Measurements from ENCODE around the gene GPRC5D.
A peak's percentile ranks its signal among the peaks of the same experiment; 100 is the strongest.

The GPRC5D gene

DNA sequence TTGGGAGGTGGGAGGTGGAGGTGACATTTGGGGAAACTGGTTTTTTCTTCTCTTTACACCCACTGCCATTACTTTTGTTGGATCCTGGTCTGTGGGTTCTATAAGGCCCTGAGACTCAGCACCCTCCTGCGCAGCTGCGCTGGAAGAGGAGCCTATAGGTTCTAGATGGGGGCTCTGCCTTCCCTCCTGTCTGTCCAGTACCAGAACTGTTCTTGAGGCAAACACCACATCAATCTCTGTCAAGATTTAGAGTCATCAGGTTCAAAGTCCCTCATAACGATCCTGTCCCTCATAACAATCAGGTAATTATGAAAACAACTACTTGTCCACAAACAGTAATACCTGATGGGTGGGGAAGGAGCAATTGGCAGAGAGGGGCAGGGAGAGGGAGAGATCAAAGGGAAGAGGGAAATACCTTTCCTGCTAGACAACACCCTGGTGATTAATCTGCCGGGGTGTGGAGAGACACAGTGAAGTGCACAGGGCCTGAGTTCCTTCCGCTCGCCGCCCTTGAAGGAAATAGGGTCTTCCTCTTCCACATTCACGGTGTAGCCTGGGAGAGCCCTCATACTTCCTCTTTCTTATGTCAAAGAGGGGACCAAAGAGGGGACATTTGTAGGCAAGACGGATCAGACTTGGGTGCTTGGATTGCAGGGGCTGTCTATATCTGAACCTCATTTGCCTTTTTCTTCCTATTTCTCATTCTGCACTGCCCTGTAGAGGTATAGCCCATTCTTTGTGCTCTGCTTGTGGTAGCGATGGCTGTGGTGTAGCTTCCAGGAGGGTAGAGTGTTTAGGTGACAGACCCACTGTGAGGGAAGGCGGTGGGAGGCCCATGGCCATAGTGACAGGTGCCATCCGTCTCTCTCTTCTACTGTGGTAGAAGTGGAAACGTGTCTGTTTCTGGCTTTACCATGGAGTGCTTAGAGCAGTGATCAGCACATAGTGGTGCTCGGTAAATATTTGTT, 48.0 kb downstream of the GPRC5D start:
- no peak for DNase-seq

DNA sequence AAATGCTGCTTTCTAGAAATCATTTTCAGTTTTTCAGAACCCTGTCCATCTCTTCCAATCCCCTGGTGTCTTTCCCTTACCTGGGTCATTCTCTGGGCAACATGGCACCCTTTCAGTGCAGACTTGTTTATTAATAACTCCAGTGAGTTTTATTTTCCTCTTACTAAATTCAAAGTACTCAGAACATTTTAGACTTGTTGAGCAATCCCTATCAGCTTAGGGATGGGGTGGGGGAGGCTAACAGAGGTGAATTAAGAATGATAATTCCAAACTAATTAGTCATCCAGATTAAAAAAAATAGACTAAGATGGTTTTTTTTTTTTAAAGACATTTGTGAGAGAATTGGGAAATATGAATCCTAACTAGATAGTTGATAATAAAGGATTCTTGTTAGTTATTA, 49.9 kb downstream of the GPRC5D start:
- peak; percentile 19 for DNase-seq

DNA sequence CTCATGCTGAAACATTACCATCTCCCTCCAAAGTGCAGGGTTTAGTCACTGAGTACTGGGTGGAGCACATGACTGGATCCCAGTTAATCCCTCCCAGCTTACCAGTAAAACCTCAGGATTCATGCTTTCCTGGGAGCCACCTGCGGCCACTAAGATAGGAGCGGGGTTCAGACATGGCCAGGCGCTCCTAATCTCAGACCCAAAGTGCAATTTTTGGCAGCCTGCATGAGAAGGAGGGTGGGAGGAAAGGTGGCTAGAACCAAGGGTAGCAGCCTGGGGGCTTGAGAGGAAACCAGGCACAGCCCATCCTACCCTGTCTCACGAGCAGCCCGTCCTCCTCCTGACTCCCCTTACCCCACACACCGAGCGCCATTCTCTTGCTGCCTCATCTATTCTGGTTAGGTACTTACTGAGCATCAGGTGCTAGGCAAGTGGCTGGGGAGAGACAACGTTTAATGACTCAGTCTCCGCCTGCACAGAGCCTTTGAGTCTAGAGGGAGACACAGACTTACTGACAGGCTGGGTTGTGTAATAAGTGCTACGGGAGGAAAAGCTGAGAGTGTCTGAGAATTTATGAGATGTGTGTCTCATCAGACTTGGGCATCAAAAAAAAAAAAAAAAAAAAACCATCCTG, 50.7 kb downstream of the GPRC5D start:
- DNase-seq, result peak; percentile 90

DNA sequence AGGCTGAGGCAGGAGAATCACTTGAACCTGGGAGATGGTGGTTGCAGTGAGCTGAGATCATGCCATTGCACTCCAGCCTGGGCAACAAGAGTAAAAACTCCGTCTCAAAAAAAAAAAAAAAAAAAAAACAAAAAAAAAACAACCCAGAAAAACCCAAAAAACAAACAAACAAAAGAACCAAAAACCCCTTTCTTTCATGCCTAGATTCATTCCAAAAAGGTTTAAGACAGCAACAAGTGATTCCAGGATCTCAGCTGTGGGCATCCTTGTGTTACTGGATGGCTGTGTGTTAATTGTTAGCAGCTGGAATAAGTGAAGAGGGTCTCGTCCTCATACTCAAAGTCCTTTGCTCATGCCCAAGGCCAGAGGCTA, 51.2 kb downstream of the GPRC5D start:
- no peak for DNase-seq

DNA sequence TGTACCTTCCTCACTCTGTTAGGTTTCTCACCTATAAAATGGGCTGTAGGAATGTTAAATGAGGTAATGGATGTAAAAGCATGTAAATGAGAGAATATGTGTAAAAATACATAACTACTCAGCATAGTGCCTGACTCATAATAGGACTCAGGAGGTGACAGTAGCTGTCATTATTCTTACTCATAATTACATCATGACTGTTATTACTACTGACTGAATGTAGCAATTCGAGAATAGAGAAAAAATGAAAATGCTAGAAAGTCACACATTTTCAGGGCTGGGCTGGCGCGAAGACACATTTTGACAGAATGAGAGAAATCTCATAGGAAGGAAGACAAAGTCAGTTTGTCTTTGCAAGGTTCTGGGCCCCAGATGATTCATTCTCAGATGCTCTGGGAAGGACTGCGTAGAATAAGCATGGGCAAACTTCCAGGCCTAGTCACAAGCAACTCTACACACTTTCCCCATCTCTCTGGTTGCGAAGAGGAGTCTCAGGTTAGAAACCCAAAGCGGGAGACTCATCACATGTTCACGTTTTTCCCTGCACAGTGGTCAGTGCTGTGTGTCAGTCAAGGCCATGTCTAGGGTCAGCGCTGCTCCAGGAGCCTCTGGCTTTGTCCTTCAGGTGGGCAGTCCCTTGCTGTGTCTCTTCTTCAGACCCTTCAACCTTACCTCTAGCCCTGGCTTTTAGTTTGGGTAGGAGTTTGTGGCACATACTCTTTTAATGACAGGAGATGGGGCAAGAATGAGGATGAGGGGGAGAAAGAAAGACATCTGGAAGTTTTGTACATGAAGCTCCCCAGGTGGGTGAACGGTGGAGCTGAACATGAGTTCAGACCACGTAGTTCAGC, 52.2 kb downstream of the GPRC5D start:
- peak; percentile 95 for DNase-seq

DNA sequence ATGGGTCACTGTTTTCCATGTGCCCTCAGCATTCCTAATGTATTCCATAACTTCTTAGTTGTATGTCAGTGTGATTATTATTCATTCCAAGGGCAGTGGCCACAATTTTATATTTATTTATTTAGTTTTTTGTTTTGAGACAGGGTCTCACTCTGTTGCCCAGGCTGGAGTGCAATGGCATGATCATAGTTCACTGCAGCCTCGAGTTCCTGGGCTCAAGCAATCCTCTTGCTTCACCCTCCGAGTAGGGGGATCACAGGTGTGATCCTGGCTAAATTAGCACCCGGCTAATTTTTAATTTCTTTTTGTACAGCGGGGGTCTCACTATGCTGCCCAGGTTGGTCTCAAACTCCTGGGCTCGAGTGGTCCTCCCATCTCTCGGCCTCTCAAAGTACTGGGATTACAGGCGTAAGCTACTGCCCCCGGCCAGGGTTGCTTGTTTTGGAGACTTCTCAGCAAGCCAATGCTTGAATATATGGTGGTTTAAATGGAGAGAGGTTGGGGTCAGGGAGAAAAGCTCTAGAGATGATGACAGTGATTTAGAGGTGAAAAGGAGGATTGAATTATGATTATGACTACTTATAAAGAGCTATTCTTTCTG, 53.0 kb downstream of the GPRC5D start:
- DNase-seq, result no peak

DNA sequence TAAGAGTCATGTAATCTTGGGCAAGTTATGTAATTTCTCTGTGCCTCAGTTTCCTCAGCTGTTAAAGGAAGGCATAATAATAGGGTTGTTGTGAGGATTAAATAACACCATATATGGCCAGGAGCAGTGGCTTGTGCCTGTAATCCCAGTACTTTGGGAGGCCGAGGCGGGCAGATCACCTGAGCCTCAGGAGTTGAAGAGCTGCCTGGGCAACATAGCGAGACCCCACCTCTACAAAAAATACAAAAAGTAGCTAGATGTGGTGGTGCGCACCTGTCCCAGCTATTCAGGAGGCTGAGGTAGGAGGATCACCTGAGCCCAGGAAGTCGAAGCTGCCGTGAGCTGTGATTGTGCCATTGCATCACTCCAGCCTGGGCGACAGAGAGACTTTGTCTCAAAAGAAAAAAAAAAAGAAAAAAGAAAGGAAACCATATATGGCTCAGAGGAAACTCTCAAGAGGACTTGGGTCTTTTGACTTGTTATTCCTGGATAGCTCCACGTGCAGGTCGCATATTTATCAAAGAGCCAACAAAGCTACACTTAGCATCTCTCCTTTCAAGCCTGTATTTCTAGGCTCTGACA, 53.7 kb downstream of the GPRC5D start:
- no peak for DNase-seq

DNA sequence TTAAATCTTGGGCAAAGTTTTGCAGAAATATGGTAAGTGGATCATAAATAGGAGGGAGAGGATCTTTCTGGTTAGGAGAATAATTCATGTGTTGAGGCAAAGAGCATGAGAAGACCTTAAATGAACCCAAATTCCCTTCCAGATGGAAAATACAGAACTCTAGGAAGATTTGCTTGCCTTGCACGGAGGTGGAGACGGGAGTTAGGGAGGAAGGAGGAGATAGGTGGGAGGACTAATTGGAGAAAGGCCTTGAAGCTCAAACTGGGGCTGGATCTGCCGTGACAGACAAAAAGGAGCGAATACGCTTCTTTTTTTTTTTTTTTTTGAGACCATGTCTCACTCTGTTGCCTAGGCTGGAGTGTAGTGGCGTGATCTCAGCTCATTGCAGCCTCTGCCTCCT, 54.7 kb downstream of the GPRC5D start:
- DNase-seq, result no peak

DNA sequence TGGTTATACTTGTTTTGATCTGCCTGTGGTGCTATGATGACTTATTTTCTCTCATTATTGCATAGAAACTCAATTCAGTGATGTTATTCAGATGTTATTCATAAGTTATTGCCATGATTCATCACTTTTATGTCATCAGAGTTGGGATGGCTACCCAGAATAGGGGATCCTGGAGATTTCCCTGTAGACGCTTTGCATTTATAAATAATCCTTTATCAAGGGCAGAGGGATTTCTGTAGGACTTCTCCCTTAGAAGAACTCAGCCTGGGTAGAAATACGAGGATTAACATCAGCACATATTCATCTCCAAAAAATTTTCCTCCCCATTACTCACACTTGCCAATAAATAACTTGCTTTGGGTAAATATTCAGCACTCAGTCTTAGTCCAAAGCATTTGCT, 55.7 kb downstream of the GPRC5D start:
- DNase-seq, result peak; percentile 79

DNA sequence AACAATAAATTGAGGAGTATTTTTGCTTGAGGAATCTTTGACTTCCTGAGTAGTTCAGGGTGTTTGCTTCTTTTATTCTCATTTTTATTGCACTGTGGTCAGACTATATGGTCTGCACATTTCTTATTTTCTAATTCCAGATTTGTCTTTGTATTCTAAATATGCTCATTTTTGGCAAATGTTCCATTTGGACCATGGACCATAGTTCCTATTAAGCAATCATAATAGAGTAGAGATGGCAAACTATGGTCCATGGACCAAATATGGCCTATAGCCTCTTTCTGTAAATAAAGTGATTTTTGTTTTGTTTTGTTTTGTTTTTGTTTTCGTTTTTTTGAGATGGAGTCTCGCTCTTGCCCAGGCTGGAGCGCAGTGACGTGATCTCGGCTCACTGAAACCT, 58.5 kb downstream of the GPRC5D start:
- no peak for DNase-seq

DNA sequence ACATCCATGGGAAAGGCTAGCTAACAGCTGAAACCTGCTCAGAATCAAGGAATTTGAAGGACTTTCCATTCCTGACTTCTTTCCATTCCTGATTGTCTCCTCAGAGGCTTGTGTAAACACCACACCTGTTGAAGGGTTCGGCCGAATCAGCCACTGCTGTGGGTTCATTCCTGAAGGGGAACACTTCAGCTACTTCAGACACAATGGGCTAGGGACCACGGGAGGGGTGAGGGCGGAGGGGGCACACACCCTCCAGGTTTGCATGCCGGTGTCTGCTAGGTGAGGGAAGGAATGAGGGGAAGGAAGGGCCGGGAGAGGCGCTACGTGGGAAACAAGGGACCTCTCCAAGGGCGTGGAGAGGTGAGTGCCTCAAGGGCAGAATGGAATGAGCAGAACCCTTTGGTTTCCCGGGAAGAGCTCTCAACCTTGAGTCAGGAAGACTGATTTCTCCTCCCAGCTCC, 59.3 kb downstream of the GPRC5D start:
- DNase-seq, result no peak

DNA sequence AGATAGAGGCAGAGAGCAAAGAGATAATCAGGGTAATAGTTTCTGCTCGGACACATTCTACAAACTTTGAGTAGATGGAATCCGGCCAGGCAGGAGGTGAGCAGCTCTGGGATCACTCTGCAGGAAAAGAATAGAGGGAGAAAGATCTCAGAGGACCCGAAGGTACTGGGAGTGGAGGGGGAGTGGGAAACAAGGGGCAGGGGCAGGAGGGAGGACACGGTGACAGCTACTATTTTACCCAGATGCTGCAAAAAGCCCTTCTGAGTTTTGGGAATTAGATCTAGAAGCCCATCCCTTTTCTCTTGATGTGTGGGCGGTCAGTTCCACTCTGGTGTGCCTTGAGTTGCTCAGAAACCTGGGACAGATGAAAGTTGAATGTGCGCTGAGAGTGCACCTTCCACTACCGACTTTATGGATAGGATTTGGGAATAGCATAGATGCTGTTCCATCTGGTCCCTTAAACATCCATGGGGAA, 60.1 kb downstream of the GPRC5D start:
- peak; percentile 50 for DNase-seq

DNA sequence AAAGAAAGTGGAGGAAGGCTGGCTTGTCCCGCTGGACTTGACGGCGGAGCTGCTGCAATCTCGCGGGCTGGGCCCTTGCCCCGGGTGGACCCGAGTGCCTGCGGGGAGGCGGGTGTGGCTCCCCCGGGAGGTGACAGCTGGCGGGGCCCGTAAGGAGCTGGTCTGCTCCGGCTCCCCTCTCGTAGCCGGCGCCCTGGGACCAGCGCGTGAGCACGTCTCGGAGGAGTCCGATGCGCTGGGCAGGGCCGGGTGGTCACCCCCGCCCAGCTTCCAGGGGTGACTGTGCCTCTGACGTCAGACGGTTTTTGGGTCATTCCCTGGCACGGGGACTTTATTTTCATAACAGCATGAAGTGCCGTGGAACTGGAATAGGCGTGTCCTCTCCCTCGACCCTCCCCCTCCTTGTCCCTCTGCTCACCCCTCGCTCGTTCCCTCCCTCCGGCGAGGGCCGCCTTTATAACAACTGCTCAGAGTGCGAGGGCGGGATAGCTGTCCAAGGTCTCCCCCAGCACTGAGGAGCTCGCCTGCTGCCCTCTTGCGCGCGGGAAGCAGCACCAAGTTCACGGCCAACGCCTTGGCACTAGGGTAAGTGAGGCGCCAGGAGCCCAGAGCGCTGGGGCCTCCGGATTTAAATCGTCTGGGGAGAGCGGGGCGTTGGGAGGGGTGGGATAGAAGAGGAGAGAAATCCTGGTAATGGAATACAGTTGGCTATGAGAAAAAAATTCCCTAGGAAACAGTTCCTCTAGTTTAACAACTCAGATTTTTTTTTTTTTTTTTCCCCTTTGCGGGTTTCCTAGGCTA, 60.7 kb downstream of the GPRC5D start, which contains the start of gene GPRC5A:
TSS of gene GPRC5A (plus strand) at position 483 of the 801 bp plus-strand sequence. CDS start 16,688 bp downstream, outside the sequence.
- peak; percentile 78 for DNase-seq

All from kidney glomerular epithelial cell (primary cell).